Fibroblast of mammary gland (primary cell): ENCODE measurements around the gene XYLT1.

ENCODE experiments used
- DNase-seq: peaks from one replicate; pipeline ENCODE4 v3.0.0-alpha.2; 2010; ENCODE audit warnings: low read depth
- H3K4me3 ChIP-seq: 2 replicates; pipeline ENCODE4 v1.5.1; 2011; ENCODE audit warnings: low read depth, mild to moderate bottlenecking, low read length, moderate library complexity; ENCODE audit not compliant: control insufficient read depth
- TF ChIP-seq, protein P1 (sequence below): conservative IDR thresholded peaks from 2 replicates; pipeline ENCODE4 v1.5.1; 2011; ENCODE audit warnings: low read depth, low read length, inconsistent platforms; ENCODE audit not compliant: control insufficient read depth, insufficient read depth

Gene XYLT1

DNA sequence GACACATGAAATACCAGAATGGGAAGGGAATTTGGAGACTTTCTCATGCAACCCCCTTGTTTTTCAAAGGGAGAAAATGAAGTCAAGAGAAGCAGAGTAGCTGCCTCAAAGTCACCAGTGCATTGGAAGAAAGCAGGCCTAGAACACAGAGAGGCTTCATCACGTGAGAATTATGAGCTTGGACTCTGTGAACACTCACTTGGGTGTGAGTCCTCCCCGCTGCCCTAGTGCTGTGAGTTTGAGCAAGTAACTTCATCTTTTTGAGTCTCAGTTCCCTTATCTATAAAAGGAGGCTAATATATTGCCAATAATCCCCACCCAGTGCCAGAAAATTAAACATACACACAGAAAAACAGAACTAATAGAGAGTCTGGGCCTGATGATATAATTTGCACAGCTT lies 315.8 kb downstream of the XYLT1 start:
- no peak for DNase-seq
- H3K4me3 ChIP-seq, result no peak overlapping the region
- TF ChIP-seq, protein P1, sequence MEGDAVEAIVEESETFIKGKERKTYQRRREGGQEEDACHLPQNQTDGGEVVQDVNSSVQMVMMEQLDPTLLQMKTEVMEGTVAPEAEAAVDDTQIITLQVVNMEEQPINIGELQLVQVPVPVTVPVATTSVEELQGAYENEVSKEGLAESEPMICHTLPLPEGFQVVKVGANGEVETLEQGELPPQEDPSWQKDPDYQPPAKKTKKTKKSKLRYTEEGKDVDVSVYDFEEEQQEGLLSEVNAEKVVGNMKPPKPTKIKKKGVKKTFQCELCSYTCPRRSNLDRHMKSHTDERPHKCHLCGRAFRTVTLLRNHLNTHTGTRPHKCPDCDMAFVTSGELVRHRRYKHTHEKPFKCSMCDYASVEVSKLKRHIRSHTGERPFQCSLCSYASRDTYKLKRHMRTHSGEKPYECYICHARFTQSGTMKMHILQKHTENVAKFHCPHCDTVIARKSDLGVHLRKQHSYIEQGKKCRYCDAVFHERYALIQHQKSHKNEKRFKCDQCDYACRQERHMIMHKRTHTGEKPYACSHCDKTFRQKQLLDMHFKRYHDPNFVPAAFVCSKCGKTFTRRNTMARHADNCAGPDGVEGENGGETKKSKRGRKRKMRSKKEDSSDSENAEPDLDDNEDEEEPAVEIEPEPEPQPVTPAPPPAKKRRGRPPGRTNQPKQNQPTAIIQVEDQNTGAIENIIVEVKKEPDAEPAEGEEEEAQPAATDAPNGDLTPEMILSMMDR, result no peak

DNA sequence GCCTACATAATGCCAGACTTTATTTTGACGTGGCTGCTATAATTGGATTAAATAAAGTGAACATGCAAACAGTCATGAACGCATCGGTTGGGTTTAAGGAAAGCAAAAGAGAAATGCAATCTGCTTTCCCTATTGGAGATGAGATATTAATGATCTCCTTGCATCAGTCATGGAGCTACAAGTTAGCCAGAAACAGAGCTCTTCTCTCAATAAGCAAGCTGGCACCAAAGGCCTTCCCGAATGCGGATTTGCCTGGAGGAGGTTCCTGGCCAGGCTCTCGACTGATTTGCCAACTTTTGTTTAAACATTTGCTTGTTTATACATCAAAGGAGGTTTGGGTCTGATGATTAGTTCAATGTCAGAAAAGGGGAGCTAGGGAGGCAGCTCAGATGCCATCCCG lies 318.4 kb downstream of the XYLT1 start:
- TF ChIP-seq, protein P1, result no peak
- no peak overlapping the region for H3K4me3 ChIP-seq
- no peak for DNase-seq

- TF ChIP-seq, protein P1, result no peak
- no peak overlapping the region for H3K4me3 ChIP-seq
- DNase-seq, result no peak
These were observed 319.4 kb downstream of the XYLT1 start for GRCh38 chr16:17151335-17151734.

- DNase-seq, result no peak
- TF ChIP-seq, protein P1, result no peak
- H3K4me3 ChIP-seq, result no peak overlapping the region
These were observed 320.8 kb downstream of the XYLT1 start for GRCh38 chr16:17149904-17150483.

- no peak for DNase-seq
- TF ChIP-seq, protein P1, result no peak
These were observed 322.8 kb downstream of the XYLT1 start for GRCh38 chr16:17147942-17148341.

GRCh38 chr16:17145029-17145428 lies 325.7 kb downstream of the XYLT1 start:
- H3K4me3 ChIP-seq, result no peak overlapping the region
- TF ChIP-seq, protein P1, result no peak

More at GRCh38 chr16:17147942-17148341, 322.8 kb downstream of the XYLT1 start:
- no peak overlapping the region for H3K4me3 ChIP-seq

GRCh38 chr16:17144431-17144830 lies 326.3 kb downstream of the XYLT1 start:
- DNase-seq, result peak; percentile 18
- TF ChIP-seq, protein P1, result no peak
- no peak overlapping the region for H3K4me3 ChIP-seq

More at GRCh38 chr16:17145029-17145428, 325.7 kb downstream of the XYLT1 start:
- DNase-seq, result no peak
